GM19238 (cell line): ENCODE measurements around the gene RPRML.
"Not testable (repeated sequence)": the region's sequence is repeated elsewhere in the genome, so short reads cannot be mapped to it uniquely, and the experiment has no call there.

ENCODE experiments used
- DNase-seq: peaks from one replicate; pipeline ENCODE4 v3.0.0; 2011; ENCODE audit warnings: low spot score; ENCODE audit not compliant: insufficient read length

The RPRML gene

DNA sequence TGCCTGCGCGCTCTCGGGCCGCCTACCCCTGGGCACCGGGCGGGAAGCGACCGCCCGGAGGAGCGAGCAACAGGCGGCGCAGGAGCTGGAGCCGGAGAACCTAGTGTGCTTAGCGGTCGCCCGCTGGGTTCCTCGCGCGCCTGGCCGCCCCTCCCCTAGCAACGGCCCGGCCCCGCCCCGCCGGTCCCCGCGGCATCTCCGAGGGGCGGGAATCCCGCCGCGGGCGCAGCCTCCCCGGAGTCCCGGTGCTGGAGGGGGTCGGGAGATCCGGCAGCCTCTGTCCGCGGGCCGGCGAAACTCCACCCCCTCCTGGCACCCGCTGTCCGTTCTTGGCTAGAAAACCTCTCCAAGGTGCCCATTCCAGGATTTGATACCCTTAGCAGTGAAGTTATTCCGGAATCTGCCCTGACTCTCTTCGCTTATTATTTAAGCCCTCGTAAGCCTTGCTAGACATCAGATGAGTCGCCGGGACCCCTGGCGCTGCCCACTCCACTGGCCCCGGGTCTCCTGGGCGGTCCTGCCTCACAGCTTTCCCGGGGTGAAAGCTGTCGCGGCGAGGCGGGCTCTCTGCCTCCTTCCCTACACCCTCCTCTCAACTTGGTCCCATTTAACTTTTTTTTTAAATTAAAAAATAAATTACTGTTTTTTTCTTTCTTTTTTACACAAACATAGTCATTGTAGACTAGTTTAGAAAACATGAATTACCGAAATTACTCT is at the start of gene RPRML:
Gene RPRML, minus strand, starts transcription at position 107 of the 717 bp plus-strand sequence. CDS start 246 bp downstream, outside the sequence.
- DNase-seq = no peak

DNA sequence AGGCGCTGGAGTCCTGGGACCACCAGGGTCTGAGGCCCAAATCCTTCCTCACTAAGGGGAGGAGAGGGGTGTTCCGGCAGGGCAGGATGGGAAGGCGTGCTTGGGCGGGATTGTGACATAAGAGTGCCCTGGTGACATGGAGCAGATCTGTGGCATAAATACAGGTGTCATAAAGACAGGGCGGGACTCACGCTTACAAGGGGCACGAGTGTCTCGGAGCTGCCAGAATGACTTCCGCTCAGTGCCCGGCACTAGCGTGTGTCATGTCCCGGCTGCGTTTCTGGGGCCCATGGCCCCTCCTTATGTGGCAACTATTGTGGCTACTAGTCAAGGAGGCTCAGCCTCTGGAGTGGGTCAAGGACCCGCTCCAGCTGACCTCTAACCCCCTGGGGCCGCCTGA is 37.9 kb upstream of the RPRML start:
- DNase-seq = not testable (repeated sequence)

DNA sequence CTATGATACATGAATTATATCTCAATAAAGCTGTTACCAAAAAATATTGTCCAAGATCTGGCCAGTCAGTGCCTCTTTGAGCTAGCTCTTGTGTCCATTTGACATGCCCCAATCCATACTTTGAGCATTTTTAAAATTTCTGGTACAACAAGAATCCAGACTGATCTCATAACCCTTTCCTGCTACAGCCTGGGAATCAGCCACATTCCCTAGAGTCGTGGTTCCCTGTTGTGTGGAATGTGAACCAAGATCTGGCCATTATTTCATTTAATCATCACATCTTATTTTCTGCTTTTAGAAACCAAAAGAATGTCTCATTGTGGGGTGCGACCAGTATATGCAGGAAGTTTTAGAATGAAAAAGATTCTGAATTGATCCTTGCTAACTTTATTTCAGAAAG is 34.3 kb upstream of the RPRML start:
- DNase-seq = no peak

DNA sequence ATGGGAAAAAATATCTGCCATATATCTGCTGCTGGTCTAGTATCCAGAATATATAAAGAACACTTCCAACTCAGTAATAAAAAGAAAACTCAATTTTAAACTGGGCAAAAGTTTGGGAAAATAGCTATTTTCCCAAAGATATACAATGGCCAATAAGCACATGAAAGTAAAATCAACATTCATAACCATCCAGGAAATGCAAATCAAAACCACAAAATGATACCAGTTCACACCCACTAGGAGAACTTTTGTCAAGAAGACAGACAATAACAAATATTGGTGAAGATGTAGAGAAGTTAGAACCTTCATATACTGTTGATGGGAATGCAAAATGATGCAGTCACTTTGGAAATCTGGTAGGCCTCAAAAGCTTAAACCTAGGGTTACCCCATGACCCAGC is 33.4 kb upstream of the RPRML start:
- no peak for DNase-seq

DNA sequence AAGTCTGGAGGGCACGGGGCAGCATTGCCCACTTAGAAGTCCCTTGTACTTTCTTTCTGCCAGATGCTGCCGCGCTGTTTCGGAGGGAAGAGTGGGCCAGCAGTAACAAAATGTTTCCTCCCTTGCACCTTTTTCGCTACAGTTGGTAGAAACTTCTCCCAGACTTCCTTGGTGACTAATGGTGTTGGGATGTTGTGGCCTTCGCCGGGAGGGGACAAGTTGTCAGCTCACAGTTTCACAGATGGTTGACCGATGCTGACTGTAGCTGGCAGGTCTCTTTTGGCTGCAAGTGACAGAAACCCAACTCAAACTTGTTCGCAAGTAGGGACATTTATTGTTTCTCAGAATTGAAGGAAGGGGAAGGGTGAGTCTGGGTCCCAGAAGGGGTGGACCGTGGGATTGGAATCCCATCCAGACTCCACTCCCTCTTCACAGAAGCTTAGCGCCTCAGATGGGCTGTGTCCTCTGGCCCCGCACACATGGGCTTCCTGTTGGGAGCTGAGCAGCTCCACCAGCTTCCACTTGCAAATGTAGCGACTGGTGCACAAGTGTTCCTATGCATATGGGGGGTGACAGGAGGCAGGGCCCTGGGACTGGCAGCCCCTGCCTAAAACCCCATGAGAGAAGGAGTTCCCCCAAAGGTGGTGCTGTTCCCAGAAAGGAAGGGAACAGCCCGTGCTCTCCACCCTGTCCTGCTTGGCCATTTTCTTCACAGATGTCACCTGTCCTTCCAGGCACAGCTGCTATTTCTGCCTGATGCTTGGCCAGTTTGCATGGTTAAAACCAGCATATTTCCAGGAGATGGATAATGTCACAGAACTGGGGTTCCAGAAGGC is 30.9 kb upstream of the RPRML start:
- DNase-seq = no peak

DNA sequence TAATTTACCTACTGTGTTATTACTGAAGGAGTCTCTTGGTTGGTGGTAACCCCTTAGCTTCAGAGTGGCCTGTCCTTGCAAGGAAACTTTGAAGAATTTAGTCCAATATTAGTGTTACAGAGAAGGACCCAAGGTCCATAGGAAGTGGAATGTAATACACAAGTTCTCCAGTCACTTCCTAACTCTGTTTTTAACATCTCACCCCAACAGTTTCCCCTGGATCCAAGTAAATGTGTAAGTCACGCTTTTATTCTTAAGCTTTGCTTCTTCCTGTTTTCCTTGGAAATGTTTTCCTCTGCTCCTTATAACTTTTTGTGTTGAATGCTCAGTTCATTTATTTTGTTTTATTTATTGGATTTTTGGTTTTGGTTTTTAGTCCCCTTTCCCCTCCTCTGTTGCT is 25.9 kb upstream of the RPRML start:
- DNase-seq = no peak

DNA sequence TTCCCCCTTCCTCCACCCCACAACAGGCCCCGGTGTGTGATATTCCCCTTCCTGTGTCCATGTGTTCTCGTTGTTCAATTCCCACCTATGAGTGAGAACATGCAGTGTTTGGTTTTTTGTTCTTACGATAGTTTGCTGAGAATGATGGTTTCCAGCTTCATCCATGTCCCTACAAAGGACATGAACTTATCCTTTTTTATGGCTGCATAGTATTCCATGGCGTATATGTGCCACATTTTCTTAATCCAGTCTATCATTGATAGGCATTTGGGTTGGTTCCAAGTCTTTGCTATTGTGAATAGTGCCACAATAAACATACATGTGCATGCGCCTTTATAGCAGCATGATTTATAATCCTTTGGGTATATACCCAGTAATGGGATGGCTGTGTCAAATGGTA is 24.8 kb upstream of the RPRML start:
- DNase-seq = not testable (repeated sequence)

DNA sequence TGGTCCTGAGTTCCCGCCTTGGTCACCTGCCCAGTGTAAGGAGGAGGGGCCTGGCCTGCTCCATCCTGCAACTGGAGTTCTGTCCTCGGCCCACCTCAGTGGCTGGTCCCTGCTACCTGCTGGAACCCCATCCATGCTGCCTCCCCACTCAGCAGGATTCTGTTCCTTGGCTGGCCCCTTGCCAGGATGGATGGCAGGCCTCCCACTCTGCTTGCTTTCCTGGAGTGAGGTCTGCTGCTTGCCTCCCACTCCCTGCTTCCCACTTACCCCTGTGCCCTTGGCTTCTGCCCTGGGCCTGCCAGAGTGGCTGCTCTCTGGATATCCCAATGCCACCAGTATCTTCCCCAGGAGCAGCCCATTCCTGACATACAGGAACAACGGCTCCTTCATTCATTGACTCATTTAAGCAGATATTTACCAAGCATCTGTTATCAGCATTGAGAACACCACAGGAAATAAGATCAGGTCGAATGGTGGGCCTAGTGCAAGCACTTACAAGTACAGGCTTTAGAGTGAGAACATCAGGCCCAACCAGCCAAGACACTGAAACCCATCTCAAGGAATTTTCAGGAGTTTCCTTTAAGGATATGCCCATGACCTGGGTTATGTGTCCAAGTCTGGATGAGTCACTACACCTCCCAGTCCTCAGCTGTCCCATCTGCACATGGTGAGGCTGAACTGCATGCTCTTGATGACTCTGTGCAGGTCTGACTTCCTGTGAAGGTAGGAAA is 17.0 kb upstream of the RPRML start:
- DNase-seq = no peak

DNA sequence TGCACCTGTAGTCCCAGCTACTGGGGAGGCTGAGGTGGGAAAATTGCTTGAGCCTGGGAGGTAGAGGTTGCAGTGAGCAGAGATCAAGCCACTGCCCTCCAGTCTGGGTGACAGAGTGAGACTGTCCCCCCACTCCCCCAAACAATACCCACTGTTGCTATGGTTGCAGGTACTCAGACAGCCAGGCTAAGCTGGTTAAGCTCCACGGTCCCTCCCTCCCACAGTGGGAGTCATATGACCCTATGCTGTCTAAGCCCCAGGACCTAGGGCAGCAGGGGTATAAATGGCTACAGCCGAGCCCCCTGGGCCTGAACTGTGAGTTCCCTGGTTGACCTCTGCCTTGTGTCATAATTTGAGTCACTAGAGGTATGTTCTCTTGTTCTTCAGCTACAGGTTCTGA is 15.9 kb upstream of the RPRML start:
- DNase-seq = no peak

DNA sequence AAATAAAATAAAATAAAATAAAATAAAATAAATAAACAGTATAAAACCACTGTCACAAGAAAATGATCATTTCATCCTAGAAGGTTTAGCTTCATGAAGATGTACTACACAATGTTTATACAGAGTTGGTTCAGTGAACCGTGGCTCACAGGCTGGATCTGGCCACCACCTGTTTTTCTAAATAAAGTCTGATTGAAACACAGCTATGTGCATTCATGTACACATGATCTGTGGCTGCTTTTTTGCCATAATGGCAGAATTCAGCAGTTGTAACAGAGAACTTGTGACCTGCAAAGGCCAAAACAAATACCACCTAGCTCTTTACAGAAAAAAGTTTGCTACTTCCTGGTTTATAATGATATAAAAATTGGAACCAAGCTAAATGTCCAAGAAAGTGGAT is 12.6 kb upstream of the RPRML start:
- DNase-seq = no peak

DNA sequence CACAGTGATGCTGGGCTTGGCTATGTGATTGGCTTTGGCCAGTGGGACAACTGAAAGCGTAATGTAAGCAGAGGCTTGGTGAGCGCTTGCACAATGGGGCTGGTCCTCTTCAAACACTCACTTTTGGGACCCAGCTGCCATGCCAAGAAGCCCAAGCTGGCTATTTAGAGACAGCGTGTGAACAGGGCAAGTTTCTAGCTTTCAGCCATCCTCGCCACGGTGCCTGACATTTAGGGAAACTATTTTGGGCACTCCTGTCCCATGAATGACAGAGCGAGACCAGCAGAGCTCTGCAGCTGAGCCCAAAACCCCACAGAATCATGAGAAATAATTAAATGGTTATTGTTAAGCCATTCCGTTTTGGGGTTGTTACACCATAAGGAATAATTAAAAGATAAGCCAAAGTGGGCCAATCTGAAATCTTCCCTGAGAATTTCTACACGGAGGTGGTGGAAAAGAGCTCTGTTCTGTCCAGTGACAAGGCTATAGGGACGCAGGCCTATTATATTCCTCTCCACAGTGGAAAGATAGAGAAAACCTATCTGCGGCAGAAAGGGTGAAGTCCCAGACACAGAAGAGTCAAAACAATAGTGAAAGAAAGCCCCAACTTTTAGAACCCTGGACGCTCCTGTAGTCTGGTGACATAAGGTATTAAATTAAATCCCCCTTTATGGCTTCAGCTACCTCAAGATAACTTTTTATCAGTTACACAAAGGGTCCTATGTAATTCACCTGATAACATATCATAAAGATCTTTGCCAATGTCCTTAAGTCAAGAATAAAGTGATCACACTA is 10.8 kb upstream of the RPRML start:
- DNase-seq = no peak

DNA sequence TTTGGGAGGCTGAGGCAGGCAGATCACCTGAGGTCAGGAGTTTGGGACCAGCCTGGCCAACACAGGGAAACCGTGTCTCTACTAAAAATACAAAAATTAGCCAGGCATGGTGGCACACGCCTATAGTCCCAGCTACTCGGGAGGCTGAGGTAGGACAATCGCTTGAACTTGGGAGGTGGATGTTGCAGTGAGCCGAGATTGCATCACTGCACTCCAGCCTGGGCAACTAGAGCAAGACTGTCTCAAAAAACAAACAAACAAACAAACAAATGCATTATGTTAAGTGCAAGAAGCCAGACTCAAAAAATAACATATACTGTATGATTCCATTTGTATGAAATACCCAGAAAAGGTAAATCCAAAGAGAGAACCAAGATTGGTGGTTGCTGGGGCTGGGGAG is 8.9 kb upstream of the RPRML start:
- DNase-seq = not testable (repeated sequence)

DNA sequence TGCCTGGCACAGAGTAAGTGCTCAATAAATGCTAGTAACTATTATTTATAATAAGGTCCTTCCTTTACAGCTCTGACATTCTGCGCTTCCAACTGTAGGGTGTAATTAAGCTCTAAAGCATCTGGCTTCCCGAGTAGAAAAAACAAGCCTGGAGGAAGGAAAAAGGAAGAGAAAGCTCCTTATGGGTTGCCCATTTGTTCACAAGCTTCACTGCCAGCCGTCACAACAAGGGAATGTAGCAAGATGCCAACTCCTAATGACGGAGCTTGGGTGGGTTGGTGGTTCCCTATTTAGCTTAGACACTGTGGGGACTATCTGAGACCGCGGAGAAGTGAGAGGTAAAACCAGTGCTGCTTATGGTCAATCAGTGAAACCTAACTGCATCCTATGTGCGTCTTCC is 7.3 kb upstream of the RPRML start:
- no peak for DNase-seq

DNA sequence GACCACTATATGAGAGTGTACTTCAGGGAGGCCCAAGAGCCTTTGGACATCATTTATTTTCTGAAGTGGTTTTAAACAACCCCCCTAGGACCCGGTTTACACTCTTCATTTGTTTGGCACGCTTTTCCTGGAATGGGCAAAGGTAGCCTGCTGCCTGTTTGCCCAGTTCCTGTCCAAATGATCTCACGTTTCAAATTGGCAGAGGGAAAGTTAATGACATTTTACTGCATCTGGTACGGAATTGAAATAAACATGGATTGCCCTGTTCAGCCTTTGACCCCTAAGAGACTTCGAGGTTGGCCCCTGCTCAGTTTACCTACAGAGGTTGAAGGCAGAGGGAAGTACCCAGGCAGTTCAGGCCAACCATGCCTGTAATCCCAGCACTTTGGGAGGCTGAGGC is 5.8 kb upstream of the RPRML start:
- no peak for DNase-seq

DNA sequence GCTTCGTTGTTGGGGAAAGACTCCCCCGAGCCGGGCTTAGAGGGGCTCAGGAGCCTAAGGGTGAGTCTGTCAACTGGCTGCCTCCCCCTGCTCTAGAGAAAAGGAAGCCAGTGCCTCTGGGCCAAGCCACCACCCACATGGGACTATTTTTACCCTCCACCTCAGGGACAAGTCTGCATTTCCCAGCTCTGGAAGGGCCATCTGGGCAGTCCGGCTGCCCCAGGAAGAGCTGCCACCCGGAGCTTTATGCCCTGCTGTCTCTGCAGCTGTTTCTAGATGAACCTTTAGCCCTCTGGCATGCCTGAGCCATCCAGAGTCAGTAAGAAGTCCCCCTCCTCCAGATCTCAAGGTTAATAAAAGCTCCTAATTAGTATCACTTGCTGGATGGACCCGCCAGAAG is 5.3 kb upstream of the RPRML start:
- DNase-seq = no peak

DNA sequence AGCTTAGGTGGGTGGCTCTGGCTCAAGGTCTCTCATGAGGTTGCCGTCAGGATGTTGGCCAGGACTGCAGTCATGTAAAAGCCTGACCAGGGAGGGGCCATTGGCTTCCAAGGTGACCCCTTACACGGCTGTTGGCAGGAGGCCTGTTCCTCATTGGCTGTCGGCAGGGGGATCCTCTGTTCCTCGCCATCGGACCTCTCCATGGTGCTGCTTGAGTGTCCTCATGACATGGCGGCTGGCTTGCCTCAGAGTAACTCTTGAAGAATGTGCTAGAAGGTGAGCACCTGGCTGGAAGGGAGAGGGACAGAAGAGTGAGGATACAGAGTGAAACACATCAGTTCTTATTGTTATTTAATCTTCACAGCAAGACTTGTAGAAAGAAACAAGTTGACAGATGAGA is 4.7 kb upstream of the RPRML start:
- DNase-seq = no peak

DNA sequence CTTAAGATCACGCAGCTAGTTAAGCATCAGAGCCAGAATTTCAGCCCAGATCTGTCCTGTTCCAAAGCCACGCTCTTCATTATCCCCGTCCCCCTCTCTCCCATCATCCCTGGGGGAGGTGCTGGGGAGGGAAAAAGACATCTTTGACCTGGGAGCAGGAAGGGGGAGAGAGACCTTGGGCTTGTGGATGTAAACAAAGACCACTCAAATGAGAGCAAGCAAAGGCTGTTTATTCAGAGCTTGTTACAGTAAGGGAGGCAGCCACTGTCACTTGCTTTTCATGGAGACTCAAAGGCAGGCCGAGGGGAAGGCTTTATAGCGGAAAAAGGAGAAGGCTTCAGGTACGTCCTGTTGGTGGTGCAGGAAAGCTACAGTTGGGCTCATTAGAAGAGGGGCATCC is 3.5 kb upstream of the RPRML start:
- no peak for DNase-seq

DNA sequence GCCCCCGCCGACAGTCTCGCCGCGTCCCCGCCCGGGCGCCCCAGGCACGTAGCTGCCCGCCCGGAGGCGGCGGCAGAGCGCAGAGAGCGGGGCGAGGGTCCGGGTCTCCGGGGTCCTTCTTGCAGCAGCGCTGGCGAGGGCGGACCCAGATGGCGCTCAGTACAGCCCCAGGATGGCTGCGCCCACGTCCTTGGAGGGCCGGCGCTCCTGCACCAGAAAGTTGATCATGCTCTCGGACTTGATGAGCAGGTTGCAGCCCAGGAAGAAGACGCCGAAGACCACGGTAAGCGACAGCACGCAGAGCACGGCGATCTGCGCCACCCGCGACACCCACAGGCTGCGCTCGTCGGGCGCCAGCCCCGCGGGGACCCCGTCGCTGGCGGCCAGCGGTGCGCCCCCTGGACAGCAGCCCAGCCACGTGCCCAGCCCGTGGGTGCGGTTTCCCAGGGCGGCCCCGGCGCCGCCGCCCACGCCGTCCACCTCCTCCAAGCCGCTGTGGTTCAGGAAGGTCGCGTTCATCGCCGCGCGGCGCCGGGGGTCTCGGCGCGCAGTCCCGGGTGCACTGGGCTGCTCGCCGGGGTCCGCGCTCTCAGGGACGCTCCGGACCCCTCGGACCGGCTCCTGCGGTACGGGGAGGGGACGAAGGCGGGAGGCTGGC is 435 bp downstream of the RPRML start:
- no peak for DNase-seq

DNA sequence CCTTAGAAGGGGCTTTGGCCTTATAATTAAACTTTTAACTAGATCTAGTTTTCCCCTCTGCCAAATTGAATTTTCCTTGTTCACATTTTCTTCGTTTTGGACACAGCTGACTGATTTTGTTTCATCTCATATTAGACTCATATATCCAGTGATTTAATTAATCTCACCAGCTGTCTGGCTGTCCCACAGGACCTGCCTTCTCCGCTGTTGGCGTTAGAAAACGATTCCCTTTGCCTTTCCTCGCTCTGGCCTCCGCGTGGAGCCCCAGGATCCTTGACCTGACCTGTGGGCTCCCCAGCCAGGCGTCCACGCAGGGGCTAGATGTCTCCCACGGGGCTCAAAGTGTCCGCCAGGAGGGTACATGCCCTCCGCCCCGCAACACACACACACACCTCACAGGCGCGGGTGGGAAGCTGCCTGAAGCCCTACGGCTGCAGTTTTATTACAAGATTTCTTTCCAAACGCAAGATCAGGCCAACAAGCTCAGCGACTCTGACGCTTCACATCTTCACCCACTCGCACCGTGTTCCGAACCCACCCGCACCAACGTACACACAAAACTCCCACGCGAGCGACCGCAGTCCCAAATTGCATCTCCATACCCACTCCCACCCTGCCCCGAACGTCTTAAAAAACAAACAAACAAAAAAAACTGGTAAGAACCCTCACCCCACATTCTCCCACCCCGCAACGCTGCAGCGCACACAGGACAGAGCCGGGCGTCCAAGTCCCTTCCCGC is 1.1 kb downstream of the RPRML start:
- no peak for DNase-seq

DNA sequence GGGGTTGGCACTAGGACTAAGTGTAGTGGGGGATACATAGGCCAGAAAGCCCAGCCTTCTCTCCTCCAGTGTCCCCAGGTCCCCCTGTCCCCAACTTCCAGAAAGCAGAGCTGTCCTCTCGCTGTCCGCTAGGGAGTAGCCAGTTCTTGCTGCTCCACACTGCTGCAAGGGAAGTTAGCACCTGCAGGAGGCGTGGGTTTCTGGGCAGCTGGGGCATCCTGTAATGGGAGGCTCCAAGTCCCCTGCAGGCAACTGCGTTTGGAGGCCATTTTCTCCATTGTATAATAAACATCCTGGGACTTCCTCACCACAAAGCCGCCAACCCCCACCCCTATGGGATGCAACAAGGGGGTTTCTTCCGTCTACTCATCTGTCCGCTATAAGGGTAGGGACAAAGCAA is 1.7 kb downstream of the RPRML start:
- DNase-seq = no peak
